GM21786 (cell line): Measurements from ENCODE around the gene F11R.
"Not testable (repeated sequence)": the region's sequence is repeated elsewhere in the genome, so short reads cannot be mapped to it uniquely, and the experiment has no call there.

Experiments used
- ATAC-seq: cut with Tn5 transposase; IDR thresholded peaks from one replicate; pipeline ENCODE4 v1.9.1; 2021; ENCODE audit not compliant: unreplicated experiment

F11R gene

DNA sequence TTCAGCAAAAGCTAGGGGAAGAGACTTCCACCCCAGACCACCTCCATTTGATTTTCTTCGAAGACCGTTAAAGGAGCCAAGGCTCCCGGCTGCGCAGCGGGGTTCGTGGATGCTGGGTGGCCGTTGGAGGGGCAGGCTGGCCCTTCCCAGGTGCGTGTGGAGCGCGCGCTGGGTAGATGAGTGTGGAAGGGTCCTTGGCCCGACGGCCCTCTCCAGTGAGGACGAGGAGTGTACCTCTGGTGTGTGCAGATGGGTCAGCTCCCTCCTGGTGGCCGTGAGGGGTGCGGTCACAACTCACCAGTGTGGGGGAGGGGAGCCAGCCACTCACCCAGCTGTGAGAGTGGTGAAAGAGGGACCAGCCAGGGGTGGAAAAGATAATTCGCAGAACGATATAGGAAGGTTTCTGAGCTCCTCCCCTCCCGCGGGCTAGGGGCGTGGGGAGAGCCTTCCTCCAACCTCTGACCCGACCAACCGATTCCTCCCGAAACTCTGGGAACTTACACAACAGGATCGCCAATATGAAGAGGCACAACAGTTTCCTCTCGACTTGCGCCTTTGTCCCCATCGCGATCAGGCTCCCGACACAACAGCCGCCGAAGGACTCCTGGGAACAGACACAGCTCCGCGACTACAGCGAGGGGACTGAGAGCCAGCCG lies at the start of gene F11R:
TSS of gene F11R (minus strand) at position 644 of the 656 bp plus-strand sequence. CDS start at position 565, 79 bp downstream.
- peak; percentile 30 for ATAC-seq

DNA sequence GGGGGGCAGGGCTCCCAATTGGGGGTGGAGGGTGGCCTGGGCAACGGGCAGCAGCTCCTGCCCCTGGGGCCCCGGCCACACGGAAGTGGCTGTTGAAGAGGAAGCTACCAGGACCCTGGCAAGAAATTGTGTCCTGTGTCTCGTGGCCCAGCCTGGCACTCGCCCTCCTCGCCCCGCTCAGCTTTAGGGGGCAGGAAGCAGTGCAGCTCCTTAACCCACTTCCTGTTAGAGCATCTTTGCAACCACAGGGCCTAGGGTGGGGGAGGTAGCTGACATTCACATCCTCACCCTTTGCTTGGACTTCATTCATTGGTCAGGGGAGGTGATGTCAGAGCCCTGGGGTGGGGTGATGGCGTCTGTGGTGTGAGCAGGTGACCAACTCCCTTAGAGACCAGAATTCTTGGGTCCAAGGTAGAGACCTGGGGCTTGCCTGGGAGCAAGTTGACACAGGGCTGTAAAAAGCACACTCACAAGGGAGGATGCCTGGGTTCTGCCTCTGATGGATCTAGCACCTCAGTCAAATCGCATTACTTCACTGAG lies 48.8 kb upstream of the F11R start, which contains the start of gene ARHGAP30:
TSS of gene ARHGAP30 (minus strand) at position 161 of the 540 bp plus-strand sequence. CDS start 267 bp downstream, outside the sequence.
- peak; percentile 81 for ATAC-seq

DNA sequence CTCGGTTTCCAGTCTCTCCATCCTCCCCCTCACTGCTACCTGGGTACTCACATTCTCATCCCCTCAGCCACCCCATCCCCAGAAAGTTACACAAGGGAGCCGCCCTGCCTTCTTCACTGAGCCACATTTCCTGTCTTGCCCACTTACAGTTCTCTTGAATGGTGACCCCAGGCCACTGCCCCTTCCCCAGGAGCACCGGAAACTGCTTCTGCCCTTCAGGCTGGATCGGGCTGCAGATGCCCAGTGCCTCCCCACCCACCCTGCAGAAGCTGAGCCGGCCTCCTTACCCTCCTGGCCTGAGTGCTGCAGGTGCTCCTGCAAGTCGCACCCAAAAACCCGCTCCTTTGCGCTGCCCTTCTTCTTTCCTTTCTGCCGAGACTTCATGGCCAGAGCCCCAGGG lies 48.3 kb upstream of the F11R start:
- no peak for ATAC-seq

DNA sequence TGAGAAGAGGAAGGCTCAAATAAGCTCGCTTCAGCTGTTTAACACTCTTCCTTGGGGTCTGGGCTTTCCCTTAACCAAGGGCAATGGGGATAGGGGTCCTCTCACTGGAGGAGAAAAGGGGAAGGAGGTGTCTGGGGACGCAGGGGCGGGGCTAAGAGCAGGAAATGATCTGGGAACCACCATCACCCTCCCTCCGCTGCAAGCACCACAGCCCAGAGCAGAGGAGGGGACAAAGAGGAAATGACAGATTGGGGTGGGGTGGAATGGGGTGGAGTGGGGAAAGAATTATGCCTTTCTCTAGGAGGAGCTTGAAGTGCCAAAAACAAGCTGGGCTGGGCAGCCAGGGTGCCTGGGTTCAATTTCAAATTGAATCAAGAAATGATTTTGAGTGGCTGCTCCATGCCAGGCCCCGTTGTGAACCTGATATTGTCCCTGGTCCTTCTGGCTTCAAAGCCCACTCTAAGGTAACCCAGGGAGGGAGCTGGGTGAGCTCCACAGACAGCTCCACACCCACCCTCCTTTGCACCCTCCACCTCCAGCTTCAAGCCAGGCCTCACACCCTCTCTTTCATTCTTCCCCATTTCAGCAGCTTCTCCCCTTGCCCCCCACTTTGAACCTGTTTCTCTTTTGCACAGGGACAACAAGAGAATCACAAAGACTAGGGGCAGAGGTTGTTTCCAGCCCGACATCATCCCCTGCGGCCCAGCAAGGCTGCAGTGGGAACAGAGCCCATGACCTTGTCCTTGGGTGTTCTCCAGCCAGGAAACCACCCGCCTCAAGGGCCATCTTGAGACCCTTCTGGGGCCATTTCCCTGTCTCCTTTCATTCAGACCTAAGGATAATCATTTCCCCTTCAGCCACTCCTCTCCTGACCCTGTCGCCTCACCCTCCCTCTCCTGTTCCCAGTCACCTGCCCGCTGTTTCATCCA lies 47.6 kb upstream of the F11R start:
- peak; percentile 53 for ATAC-seq

DNA sequence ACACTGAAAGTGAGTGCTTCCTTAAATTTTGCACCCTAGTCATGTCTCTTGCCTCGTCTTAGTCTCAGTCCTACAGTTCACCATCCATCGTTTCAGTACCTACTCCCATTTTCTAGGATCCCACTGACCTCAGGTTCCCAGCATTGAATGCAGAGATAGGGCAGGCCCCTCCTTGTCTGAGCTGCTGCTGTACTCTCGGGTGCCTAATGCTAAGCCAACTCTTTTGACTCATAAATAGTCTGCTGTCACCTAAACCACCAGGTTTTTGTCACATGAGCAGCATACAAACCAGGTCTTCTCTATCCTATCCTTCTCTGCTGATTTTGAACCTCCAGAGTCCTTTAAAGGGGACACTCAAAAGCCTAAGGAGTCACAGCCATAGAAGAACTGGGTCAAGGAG lies 45.7 kb upstream of the F11R start:
- no peak for ATAC-seq

DNA sequence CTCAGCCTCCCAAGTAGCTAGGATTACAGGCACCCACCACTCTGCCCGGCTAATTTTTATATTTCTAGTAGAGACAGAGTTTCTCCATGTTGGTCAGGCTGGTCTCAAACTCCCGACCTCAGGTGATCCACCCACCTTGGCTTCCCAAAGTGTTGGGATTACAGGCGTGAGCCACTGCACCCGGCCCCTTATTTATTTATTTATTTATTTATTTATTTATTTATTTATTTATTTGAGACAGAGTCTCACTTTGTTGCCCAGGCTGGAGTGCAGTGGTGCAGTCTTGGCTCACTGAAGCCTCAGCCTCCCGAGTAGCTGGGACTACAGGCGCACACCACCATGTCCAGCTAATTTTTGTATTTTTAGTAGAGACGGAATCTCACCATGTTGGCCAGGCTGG lies 44.7 kb upstream of the F11R start:
- ATAC-seq = not testable (repeated sequence)

DNA sequence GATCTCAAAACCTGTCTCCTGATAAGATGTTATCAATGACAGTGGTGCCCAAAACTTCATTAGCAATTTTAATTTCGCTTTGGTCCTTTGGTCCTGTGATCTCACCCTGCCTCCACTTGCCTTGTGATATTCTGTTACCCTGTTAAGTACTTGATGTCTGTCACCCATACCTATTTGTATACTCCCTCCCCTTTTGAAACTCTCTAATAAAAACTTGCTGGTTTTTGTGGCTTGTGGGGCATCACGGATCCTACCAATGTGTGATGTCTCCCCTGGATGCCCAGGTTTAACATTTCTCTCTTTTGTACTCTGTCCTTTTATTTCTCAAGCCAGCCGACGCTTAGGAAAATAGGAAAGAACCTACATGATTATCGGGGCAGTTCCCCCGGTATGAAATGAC lies 43.0 kb upstream of the F11R start:
- ATAC-seq = not testable (repeated sequence)

DNA sequence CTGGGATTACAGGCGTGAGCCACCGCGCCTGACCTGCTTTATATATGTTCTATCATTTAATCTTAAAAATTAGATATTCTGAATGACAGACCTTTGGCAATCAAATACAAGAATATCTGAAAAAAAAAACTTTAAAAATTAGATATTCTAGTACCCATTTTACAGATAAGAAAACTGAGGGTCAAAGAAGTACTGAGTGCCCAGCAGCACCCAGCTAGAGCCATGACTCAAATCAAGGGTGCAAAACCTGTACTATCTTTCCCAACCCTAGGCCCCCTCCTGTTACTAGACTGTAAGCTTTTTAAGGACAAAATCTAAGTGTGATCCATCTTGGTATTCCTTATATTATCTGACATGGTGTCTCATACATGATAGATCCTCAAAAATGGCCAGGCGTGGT lies 40.5 kb upstream of the F11R start:
- ATAC-seq = no peak

DNA sequence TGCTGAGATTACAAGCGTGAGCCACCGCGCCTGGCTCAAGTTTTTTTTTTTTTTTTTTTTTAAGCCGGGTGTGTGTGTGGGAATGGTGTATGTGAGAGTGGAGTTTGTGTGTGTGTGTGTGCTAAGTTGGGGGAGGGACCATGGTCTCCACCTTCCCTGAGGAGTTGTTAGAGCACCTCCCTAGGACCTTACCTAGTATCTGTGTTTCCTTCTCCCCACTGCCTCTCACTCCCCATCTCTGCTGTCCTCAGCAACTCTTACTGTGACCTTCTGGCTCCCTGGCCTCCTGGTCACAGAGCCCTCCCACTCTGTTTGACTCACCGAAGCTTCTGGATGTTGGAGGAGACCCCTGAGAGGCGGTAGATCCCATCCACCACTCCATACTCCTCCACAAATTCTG lies 38.3 kb upstream of the F11R start:
- ATAC-seq = no peak

DNA sequence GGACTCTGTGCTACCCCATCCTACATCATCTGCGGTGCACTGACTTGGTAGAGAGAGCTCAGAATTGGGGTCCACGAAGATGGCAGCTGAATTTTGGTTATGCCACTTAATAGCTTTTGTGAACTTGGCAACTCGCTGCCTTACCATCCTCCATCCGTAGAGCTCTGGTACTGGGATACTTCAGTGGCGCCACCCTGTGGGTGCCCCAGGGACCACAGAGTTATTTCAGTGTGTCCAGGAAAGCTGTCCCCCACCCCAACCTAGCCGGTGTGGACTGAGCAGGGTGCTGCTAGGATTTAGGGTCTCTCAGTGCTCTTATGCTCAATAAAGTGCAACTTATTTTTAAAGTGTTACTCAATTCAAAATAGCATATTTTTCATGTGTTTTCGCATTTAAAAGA lies 33.9 kb upstream of the F11R start:
- no peak for ATAC-seq

DNA sequence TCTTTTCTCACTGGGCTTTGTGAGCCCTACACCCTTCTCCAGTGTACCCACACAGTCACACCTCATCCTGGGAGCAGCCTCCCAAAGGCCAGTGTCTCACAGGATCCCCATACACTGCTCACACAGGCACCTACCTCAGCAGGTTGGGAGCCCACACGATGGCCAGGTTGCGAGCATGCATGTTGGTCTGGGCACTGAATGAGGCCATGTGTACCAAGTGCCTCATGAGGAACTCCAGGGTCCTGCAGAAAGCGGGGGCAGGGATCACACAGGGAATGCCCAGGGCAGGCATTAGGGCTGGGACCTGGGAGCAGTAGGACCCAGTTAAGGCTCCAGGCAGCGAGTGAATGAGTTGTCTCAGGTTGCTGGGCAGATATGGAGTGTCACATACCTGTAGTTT lies 33.3 kb upstream of the F11R start:
- ATAC-seq = no peak

DNA sequence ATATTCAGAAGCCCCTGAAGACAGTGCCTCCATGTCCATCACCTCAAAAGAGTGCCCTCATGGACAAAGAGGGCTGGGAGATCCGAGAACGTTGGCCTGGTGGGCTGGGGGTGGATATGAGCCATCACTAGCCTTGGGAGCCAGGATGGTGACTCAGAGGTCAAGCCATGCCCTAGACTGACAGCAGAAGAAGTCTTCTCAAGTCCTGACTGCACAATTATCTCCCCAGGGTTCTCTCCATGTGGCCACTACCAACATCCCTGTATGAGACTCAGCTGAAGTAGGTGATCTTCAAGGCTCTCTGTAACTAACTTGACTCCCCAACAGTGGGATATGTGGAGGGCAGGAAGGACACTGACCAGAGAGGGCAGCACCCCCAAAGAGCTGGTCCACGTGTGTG lies 31.9 kb upstream of the F11R start:
- no peak for ATAC-seq

DNA sequence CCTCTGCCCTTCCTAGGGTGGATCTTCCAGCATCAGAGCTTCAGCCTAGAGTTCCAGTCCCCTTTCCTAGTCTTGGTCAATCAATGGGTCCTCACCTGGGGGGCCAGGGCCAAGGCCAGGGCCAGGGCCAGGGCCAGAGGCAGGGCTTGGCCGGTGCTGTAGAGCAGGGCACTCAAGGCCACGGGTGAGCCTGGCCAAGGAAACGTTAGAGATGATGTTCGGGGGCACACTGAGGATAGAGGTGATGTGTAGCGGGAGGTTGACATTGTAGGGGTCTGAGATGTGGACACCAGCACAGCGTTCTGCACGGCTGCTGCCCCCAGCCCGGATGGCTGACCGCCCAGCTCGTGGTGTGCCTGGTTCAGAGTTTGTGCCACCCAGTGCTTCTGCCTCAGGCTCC lies 30.3 kb upstream of the F11R start:
- ATAC-seq = no peak

DNA sequence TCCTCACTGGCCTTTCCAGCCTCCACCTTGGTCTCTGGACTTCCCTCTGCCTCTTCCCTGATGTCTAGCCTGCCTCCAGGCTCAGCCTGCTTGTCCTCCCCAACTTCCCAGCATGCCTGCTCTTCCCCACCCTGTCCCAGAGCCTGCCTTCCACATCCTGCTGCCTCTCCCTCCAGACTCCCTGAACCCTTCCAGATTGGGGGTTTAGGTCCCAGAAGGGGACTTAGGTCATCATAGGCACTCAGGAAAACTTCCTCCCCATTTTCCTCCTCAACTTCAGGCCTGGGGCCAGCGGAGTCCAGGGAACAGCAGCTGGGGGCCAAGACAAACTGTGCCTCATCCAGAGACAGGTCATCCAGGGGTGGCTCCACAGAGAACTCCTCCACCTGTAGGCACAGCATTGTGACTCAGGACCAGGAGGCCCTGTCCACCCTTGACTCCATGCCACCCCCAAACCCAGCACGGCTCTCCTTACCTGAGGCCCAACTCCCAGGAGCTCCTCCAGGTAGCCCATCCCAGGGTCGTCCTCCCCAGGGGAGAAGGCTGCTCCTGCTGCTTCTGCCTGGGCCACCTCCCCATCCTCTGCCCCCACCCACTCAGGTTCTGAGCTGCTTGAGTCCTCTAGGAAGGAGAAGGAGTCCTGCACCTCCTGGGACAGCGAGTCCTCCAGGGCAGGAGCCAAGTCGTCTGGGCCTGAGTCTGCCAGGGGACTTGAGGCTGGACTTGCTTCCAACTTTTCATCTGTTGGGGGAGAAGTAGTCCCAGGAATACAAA lies 28.2 kb upstream of the F11R start:
- ATAC-seq = no peak

DNA sequence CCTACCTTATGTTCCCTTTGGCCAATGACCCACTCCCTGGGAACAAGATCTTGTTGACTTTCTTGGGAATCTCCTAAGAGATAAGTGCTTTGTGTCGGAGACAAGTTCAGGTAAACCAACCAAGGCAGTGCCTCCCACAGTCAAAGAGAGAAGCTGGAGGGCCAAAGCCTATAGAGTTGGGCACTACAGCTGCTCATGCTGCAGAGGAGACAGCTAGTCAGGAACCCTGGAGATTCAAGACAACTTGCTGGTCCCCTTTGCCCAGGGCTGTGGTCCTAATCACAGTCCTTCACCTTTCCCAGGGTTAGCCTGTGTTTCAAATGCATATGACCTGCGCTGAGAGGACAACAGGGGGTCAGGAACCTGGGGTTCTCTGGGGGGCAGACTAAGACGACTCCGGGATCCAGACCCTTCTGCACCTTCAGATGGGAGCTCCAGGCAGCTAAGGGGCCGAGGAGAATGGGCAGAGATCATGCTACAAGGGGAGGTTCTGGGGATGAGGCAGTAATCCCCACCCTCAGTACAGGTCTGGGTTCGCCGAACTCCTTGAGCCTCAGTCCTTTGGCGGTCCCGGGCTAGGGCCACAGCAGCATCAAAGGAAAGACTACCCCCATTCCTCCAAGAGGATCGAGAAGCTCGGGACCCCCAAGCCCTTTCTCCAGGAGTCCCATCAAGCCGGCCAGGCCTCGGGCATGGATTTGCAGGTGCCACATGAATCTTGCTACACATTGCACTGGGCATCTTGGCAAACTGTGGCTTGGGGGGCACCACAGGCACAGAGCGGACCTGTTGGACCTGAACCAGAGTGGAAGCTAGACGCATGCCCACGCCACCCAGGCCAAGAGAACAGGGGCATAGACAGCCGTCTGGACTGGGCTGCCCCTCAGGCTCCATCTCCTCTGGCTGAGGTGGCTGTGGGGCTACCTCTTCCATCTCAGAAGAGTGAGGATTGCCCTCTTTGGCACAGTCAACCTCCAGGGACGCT lies 26.8 kb upstream of the F11R start:
- no peak for ATAC-seq

DNA sequence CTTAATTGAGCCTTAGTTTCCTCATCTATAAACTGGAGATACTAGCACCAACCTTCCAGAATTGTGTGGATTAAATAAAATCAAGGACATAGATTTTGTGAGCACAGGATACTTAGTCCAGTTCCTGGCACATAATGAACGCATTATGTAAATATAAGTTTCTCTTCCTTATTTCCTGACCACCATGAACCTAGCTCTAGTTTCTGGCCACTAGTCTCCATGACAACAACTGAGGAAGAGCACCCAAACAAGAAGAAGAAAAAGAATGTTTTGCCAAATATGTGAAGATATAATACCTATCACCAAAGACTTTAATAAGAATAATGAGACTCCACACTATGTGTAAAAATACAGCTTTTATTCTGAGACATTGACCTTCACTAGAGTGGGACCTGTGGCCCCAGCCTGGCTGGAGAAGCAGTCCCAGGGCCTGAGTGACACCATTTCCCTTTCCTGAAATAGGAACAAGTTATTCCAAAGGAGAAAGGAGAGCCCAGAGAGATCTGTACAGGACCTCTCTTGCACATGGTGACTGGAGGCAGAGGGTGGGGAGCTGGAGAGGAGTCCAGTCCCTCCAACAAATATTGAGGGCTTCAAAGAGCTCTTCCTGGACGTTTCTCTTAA lies 25.8 kb upstream of the F11R start:
- ATAC-seq = peak; percentile 41

DNA sequence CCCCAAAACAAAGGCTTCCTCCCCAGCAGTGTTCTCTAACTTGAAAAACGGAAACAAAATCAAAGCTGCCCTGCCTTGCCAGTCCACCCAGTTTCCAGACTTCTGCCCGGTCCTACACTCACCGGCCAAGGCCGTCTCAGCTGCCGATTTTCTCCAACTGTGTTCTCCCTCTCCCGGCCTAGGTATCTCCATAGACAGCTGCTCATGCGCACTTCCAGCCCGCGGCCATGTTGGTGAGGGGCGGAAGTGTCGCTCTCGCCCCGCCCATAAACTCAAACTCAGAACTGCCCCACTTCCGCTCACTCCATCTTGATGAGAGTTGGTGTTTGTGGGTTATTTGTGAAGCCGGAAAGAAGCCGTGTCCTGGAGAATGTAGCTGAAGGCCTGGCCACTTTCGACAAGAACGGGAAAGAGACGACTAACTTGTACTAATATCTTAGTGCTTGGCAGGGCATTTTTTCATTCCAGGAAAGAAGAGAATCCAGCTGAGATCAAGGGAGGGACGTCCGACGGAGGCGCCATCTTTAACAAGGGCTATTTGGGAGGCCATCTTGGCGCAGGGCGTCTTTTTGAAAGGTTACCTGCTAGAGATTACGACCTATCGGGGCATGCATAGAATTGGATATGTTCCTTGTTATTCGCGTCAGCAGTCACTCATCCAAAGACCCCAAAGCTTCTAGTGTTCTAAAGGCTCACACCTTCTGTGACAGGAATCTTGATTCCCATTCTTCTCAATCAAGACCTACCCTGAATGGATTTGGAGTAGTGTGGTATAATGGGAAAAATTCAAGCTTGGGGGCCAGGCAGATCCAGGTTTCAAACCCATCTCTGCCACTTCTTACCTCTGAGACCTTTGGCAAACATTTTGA lies 25.0 kb upstream of the F11R start, which contains the start of gene USF1:
TSS of gene USF1 (minus strand) at position 242 of the 869 bp plus-strand sequence. CDS start 2,702 bp downstream, outside the sequence.
- ATAC-seq = peak; percentile 62
